Vagina (tissue), 2 donors: Measurements from ENCODE around the gene SCCPDH. TPM values are rescaled to one million over a fixed set of nuclear protein-coding genes. Genes with fewer than 3 reads are reported as not detected.
A peak's percentile ranks its signal among the peaks of the same experiment; 100 is the strongest.

Experiments
- DNase-seq, 2 donors: peaks; one replicate each; pipeline ENCODE4 v3.0.0-alpha.2; 2017; ENCODE audit errors: extremely low spot score in 2 of 2
- H3K27ac ChIP-seq: fragments of 200-600 bp; sonication (generic); one replicate; pipeline ENCODE4 v1.5.1; 2019
- H3K27me3 ChIP-seq: fragments of 200-600 bp; sonication (generic); one replicate; pipeline ENCODE4 v1.5.1; 2019
- H3K36me3 ChIP-seq, 2 donors: fragments of 200-600 bp; sonication (generic); one replicate each; pipeline ENCODE4 v1.5.1; 2017 to 2019
- H3K4me1 ChIP-seq: fragments of 200-600 bp; sonication (generic); one replicate; pipeline ENCODE4 v1.5.1; 2019
- H3K4me3 ChIP-seq, 2 donors: fragments of 200-600 bp; sonication (generic); 1 replicate in 1 of 2; 2 replicates in 1 of 2; pipeline ENCODE4 v1.5.1; 2016 to 2019
- H3K9me3 ChIP-seq: fragments of 200-600 bp; sonication (generic); one replicate; pipeline ENCODE4 v1.5.1; 2019
- POLR2A ChIP-seq, 2 donors: fragments of 450-650 bp; IDR thresholded peaks; one replicate each; pipeline ENCODE4 v1.6.1; 2017; ENCODE audit warnings: antibody characterized with exemption in 2 of 2, mild to moderate bottlenecking in 2 of 2, moderate library complexity in 2 of 2
- POLR2AphosphoS5 ChIP-seq, 2 donors: sonication (generic); formaldehyde crosslinking; IDR thresholded peaks; one replicate each; pipeline ENCODE4 v1.9.0; 2017; ENCODE audit warnings: antibody characterized with exemption in 2 of 2, mild to moderate bottlenecking in 2 of 2, low read depth in 1 of 2; ENCODE audit not compliant: insufficient read depth in 1 of 2
- intact Hi-C: fragments of 100-400 bp; cut with DNase I; formaldehyde crosslinking; loops from one replicate; pipeline ENCODE4 v1.15.1; 2023
- total RNA-seq: library from RNA; depleted of rRNA; stranded (reverse); fragments of >200 nt; gene quantifications from one replicate; pipeline ENCODE4 v1.2.3, GENCODE V29; 2016
- TF ChIP-seq, protein P1 (sequence below), 3 experiments: fragments of 450-650 bp in 2 of 3; fragments of 200-600 bp in 1 of 3; sonication (generic) in 1 of 3; IDR thresholded peaks; one replicate each; pipeline ENCODE4 v1.5.1; 2017 to 2019; ENCODE audit warnings: antibody characterized with exemption in 3 of 3, mild to moderate bottlenecking in 2 of 3, moderate library complexity in 2 of 3

SCCPDH gene
- total RNA-seq, 1 donor from 2014 or later, result 18.2 TPM

DNA sequence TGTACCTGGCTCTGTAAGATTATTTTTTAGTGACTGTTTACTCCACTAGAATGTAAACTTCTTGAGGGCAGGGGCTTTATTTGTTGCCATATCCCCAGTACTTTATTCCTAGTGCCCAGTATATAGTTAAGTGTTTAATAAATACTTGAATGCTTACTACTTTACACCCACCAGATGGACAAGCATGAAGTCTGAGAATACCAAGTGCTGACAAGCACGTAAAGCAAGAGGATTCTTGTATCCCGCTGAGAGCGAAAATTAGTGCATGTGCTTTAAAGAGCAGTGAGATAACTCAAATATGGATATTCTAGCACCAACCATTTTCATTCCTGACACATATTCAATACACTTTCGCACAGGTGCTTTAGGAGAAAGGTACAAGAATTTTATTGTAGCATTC lies 1.5 kb upstream of the SCCPDH start:
- H3K4me3 ChIP-seq, result no peak overlapping the region
- TF ChIP-seq, protein P1, sequence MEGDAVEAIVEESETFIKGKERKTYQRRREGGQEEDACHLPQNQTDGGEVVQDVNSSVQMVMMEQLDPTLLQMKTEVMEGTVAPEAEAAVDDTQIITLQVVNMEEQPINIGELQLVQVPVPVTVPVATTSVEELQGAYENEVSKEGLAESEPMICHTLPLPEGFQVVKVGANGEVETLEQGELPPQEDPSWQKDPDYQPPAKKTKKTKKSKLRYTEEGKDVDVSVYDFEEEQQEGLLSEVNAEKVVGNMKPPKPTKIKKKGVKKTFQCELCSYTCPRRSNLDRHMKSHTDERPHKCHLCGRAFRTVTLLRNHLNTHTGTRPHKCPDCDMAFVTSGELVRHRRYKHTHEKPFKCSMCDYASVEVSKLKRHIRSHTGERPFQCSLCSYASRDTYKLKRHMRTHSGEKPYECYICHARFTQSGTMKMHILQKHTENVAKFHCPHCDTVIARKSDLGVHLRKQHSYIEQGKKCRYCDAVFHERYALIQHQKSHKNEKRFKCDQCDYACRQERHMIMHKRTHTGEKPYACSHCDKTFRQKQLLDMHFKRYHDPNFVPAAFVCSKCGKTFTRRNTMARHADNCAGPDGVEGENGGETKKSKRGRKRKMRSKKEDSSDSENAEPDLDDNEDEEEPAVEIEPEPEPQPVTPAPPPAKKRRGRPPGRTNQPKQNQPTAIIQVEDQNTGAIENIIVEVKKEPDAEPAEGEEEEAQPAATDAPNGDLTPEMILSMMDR (IDR thresholded peaks at IDR 0.05), result no peak
- TF ChIP-seq POLR2A (IDR thresholded peaks at IDR 0.05) (no peak), POLR2AphosphoS5 (IDR thresholded peaks at IDR 0.05; ENCODE audit: insufficient read depth in 1 of 2, low read depth in 1 of 2) (no peak)
- intact Hi-C loops, result no loop called here

GRCh38 chr1:246724731-246725095 lies 504 bp downstream of the SCCPDH start:
- TF ChIP-seq POLR2AphosphoS5 (IDR thresholded peaks at IDR 0.05; ENCODE audit: insufficient read depth in 1 of 2, low read depth in 1 of 2), result no peak
- no peak for TF ChIP-seq POLR2A (IDR thresholded peaks at IDR 0.05)
- TF ChIP-seq, protein P1 (IDR thresholded peaks at IDR 0.05), result no peak
- H3K4me3 ChIP-seq, result peak overlapping the region; percentile 59 to 69
- intact Hi-C loops, result no loop called here
- DNase-seq, result no peak
- H3K27ac ChIP-seq, result peak overlapping the region; percentile 78
- peaks cover 0 to 17% of the 10 kb centered on the region in 2 donors for H3K36me3 ChIP-seq
- H3K4me1 ChIP-seq, result peaks cover 9% of the 10 kb centered on the region
- H3K9me3 ChIP-seq, result no peaks in the 10 kb centered on the region
- H3K27me3 ChIP-seq, result no peaks in the 10 kb centered on the region

More for the DNA sequence above, 1.5 kb upstream of the SCCPDH start:
- Histone ChIP-seq H3K9me3 (no peaks in the 10 kb centered on the region), H3K27ac (no peak overlapping the region), H3K36me3 (peaks cover 0 to 5% of the 10 kb centered on the region in 2 donors), H3K4me1 (peaks cover 9% of the 10 kb centered on the region), H3K27me3 (no peaks in the 10 kb centered on the region)
- DNase-seq, result no peak

DNA sequence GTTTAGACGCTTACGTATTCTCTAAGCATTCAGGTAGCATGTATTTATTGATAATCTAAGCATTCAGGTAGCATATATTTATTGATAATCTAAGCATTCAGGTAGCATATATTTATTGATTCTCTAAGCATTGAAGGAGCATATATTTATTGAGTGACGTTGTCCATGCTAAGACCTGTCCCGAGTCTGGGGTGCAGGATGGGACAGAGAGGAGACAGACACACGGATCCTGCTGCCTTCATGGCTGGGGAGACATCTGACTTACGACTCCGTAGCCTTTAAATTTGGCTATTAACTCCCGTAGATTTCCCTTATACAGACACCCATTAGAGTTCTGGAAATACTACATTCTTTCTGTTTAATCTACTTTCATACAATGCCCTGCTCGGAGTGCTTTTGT lies 982 bp downstream of the SCCPDH start:
- intact Hi-C loops, result no loop called here
- Histone ChIP-seq H3K36me3 (peaks cover 0 to 22% of the 10 kb centered on the region in 2 donors), H3K4me3 (peak overlapping the region; percentile 59 to 69), H3K27me3 (no peaks in the 10 kb centered on the region), H3K4me1 (peaks cover 9% of the 10 kb centered on the region), H3K9me3 (no peaks in the 10 kb centered on the region), H3K27ac (peak overlapping the region; percentile 78)
- DNase-seq, result no peak
- TF ChIP-seq POLR2A (IDR thresholded peaks at IDR 0.05) (no peak), POLR2AphosphoS5 (IDR thresholded peaks at IDR 0.05; ENCODE audit: insufficient read depth in 1 of 2, low read depth in 1 of 2) (no peak)
- TF ChIP-seq, protein P1 (IDR thresholded peaks at IDR 0.05), result no peak

- Histone ChIP-seq H3K4me3 (no peak overlapping the region), H3K9me3 (no peaks in the 10 kb centered on the region), H3K27me3 (no peaks in the 10 kb centered on the region), H3K36me3 (peaks cover 0 to 32% of the 10 kb centered on the region in 2 donors), H3K27ac (no peak overlapping the region), H3K4me1 (peaks cover 9% of the 10 kb centered on the region)
- TF ChIP-seq POLR2A (IDR thresholded peaks at IDR 0.05), result no peak
- TF ChIP-seq, protein P1 (IDR thresholded peaks at IDR 0.05), result no peak
- TF ChIP-seq POLR2AphosphoS5 (IDR thresholded peaks at IDR 0.05; ENCODE audit: insufficient read depth in 1 of 2, low read depth in 1 of 2), result no peak
- no peak for DNase-seq
- intact Hi-C loops, result no loop called here
Observed at GRCh38 chr1:246726255-246726679, 2.1 kb downstream of the SCCPDH start.

DNA sequence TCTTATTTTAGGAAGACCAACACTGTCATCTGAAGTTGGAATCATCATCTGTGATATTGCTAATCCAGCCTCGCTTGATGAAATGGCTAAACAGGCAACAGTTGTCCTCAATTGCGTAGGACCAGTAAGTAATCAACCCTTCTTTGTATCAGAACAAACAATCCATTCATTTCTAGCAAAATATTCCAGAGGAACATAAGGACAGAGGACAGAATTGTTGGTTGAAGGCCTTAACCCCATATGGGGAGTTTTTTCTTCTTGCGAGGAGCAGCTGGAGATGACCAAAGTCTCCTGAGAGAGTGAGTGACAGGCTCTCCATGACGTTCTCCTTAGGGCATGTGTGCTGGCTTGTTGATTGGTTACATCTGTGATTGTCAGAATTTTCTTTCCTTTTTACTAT lies 2.7 kb downstream of the SCCPDH start:
- Histone ChIP-seq H3K9me3 (no peaks in the 10 kb centered on the region), H3K4me1 (peaks cover 9% of the 10 kb centered on the region), H3K27ac (no peak overlapping the region), H3K4me3 (no peak overlapping the region), H3K36me3 (peaks cover 0 to 38% of the 10 kb centered on the region in 2 donors), H3K27me3 (no peaks in the 10 kb centered on the region)
- no peak for DNase-seq
- intact Hi-C loops, result no loop called here
- TF ChIP-seq, protein P1 (IDR thresholded peaks at IDR 0.05), result no peak
- TF ChIP-seq POLR2A (IDR thresholded peaks at IDR 0.05), result no peak
- no peak for TF ChIP-seq POLR2AphosphoS5 (IDR thresholded peaks at IDR 0.05; ENCODE audit: insufficient read depth in 1 of 2, low read depth in 1 of 2)
